Spleen (tissue), 7 donors: Measurements from ENCODE around the gene INHBB.

Experiments
- POLR2A ChIP-seq, 3 donors: fragments of 450-650 bp; IDR thresholded peaks; one replicate each; pipeline ENCODE4 v1.5.1; 2017; ENCODE audit warnings: antibody characterized with exemption in 3 of 3, mild to moderate bottlenecking in 1 of 3
- POLR2AphosphoS5 ChIP-seq, 3 donors: sonication (generic); formaldehyde crosslinking; IDR thresholded peaks; one replicate each; pipeline ENCODE4 v1.5.1; 2017; ENCODE audit warnings: antibody characterized with exemption in 3 of 3
- TF ChIP-seq, protein P1 (sequence below), 11 experiments: fragments of 200-600 bp in 7 of 11; fragments of 450-650 bp in 4 of 11; sonication (generic) in 4 of 11; IDR thresholded peaks in 8 of 11; conservative IDR thresholded peaks in 3 of 11; 1 replicate in 7 of 11; 2 replicates in 4 of 11; pipeline versions ENCODE4 v1.4.0 to v1.8.0; 2016 to 2021; ENCODE audit warnings: antibody characterized with exemption in 11 of 11, inconsistent platforms in 4 of 11, mild to moderate bottlenecking in 1 of 11
- donor health status: DM: no; HTN: no; CAD: no; lungs with moderate emphysema.
- donor health status: DM: no; HTN: no; CAD: no.
- donor health status: DM: no; HTN: no; CAD: no.

DNA sequence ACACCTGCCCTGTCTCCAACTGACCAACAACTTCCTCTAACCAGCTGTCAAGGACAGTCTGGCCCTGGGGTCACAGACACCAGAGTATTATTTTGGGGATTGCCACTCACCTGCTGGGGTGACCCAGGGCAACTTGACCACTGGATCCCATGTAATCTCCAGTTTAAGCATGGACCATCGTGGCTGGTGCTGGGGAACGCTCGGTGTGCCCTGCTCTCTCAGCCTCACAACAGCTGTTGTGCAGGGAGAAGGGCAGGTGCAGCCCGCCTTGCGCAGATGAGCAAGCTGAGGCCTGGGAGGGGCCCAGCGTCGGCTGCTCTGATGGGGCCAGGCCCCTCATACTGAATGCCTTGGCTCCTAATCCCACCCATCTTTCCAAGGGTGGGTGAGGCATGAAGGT is 21.0 kb upstream of the INHBB start:
- TF ChIP-seq POLR2A (IDR thresholded peaks at IDR 0.05) (no peak), POLR2AphosphoS5 (IDR thresholded peaks at IDR 0.05) (no peak)
- TF ChIP-seq, protein P1, sequence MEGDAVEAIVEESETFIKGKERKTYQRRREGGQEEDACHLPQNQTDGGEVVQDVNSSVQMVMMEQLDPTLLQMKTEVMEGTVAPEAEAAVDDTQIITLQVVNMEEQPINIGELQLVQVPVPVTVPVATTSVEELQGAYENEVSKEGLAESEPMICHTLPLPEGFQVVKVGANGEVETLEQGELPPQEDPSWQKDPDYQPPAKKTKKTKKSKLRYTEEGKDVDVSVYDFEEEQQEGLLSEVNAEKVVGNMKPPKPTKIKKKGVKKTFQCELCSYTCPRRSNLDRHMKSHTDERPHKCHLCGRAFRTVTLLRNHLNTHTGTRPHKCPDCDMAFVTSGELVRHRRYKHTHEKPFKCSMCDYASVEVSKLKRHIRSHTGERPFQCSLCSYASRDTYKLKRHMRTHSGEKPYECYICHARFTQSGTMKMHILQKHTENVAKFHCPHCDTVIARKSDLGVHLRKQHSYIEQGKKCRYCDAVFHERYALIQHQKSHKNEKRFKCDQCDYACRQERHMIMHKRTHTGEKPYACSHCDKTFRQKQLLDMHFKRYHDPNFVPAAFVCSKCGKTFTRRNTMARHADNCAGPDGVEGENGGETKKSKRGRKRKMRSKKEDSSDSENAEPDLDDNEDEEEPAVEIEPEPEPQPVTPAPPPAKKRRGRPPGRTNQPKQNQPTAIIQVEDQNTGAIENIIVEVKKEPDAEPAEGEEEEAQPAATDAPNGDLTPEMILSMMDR (IDR thresholded peaks at IDR 0.05 in 8 of 11, conservative IDR thresholded peaks at IDR 0.05 in 3 of 11) = no peak
